ENCODE data around the gene SLC2A4.
"Not testable (repeated sequence)": the region's sequence is repeated elsewhere in the genome, so short reads cannot be mapped to it uniquely, and the experiment has no call there.

The SLC2A4 gene

GRCh38 chr17:7336240-7337175, 55.0 kb downstream of the SLC2A4 start, which contains the start of gene ACAP1:
Gene ACAP1 (plus strand): TSS chr17:7336529. CDS start chr17:7336735, 206 bp downstream.
- TF ChIP-seq CTCF (IDR thresholded peaks at IDR 0.05; ENCODE audit: low read depth, low read length), result no peak

GRCh38 chr17:7337600-7337999, 56.1 kb downstream of the SLC2A4 start:
- not testable (repeated sequence) for H3K4me3 ChIP-seq (ENCODE audit: low read depth, low read length)

More at GRCh38 chr17:7336240-7337175, 55.0 kb downstream of the SLC2A4 start, which contains the start of gene ACAP1:
- no peak within 1 kb of the TSS for H3K4me3 ChIP-seq (ENCODE audit: low read depth, low read length)

All from WI38 (cell line).